Measurements from ENCODE around the gene GPER1.

GRCh38 chr7:1091644-1092027 is 3.7 kb downstream of the GPER1 start:
- TF ChIP-seq CTCF (IDR thresholded peaks at IDR 0.05; ENCODE audit: insufficient read depth, low read length, poor library complexity, severe bottlenecking) (no peak), EZH2phosphoT487 (conservative IDR thresholded peaks at IDR 0.05; ENCODE audit: low read length) (no peak)

Measured in SU-DHL-6 (cell line).